Nephron (organoid): ENCODE results near the gene ADM.

Experiments used
- H3K27ac Mint-ChIP-seq, 3 experiments: 2 replicates each; pipeline ENCODE4 v1.8.0; 2020; ENCODE audit warnings: mixed read lengths in 3 of 3, mild to moderate bottlenecking in 2 of 3, moderate library complexity in 1 of 3
- H3K27me3 Mint-ChIP-seq: 2 replicates; pipeline ENCODE4 v1.8.0; 2021; ENCODE audit warnings: low read depth, mild to moderate bottlenecking, moderate library complexity, mixed read lengths
- H3K36me3 Mint-ChIP-seq: 2 replicates; pipeline ENCODE4 v1.8.0; 2020; ENCODE audit warnings: low read depth, mixed read lengths
- H3K4me1 Mint-ChIP-seq: 2 replicates; pipeline ENCODE4 v1.8.0; 2020; ENCODE audit warnings: mixed read lengths
- H3K4me3 Mint-ChIP-seq, 3 experiments: 2 replicates each; pipeline ENCODE4 v1.8.0; 2020; ENCODE audit warnings: mild to moderate bottlenecking in 3 of 3, mixed read lengths in 3 of 3, moderate library complexity in 2 of 3
- H3K9me3 Mint-ChIP-seq: 2 replicates; pipeline ENCODE4 v1.8.0; 2020; ENCODE audit warnings: mixed read lengths
- TF ChIP-seq, protein P1 (sequence below), 3 experiments: fragments of 200-600 bp; sonication (generic); IDR thresholded peaks; one replicate each; pipeline ENCODE4 v1.5.0; 2021; ENCODE audit warnings: antibody characterized with exemption in 3 of 3; ENCODE audit not compliant: unreplicated experiment in 3 of 3

Gene ADM

GRCh38 chr11:10317776-10318526 is 13.1 kb downstream of the ADM start:
- Mint-ChIP-seq H3K27me3 (no peaks in the 10 kb centered on the region), H3K27ac (peak overlapping the region; percentile 79 to 85 (median 79))
- TF ChIP-seq, protein P1, sequence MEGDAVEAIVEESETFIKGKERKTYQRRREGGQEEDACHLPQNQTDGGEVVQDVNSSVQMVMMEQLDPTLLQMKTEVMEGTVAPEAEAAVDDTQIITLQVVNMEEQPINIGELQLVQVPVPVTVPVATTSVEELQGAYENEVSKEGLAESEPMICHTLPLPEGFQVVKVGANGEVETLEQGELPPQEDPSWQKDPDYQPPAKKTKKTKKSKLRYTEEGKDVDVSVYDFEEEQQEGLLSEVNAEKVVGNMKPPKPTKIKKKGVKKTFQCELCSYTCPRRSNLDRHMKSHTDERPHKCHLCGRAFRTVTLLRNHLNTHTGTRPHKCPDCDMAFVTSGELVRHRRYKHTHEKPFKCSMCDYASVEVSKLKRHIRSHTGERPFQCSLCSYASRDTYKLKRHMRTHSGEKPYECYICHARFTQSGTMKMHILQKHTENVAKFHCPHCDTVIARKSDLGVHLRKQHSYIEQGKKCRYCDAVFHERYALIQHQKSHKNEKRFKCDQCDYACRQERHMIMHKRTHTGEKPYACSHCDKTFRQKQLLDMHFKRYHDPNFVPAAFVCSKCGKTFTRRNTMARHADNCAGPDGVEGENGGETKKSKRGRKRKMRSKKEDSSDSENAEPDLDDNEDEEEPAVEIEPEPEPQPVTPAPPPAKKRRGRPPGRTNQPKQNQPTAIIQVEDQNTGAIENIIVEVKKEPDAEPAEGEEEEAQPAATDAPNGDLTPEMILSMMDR (IDR thresholded peaks at IDR 0.05; ENCODE audit: unreplicated experiment in 3 of 3): no peak

DNA sequence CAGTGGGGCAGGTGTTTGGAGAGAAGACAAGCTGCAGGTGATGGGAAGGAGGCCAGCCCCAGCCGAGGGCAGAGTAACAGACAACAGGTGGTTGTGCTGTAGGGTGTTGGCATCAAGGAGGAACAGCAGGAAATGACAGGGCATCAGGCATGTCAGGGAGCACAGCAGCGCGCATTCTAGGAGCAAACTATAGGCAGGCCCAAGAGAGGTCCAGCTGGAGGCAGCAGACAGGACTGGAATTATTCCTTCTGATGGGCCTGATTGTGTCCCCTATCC is 13.6 kb downstream of the ADM start:
- peak overlapping the region in 2 of 3 experiments; percentile 34 to 42 for H3K27ac Mint-ChIP-seq
- TF ChIP-seq, protein P1 (IDR thresholded peaks at IDR 0.05; ENCODE audit: unreplicated experiment in 3 of 3): no peak
- no peaks in the 10 kb centered on the region for H3K36me3 Mint-ChIP-seq
- no peak overlapping the region for H3K4me3 Mint-ChIP-seq
- no peaks in the 10 kb centered on the region for H3K9me3 Mint-ChIP-seq
- no peaks in the 10 kb centered on the region for H3K27me3 Mint-ChIP-seq
- peaks cover 50% of the 10 kb centered on the region for H3K4me1 Mint-ChIP-seq

More at GRCh38 chr11:10317776-10318526, 13.1 kb downstream of the ADM start:
- H3K9me3 Mint-ChIP-seq: no peaks in the 10 kb centered on the region
- peaks cover 45% of the 10 kb centered on the region for H3K4me1 Mint-ChIP-seq
- no peaks in the 10 kb centered on the region for H3K36me3 Mint-ChIP-seq
- no peak overlapping the region for H3K4me3 Mint-ChIP-seq

DNA sequence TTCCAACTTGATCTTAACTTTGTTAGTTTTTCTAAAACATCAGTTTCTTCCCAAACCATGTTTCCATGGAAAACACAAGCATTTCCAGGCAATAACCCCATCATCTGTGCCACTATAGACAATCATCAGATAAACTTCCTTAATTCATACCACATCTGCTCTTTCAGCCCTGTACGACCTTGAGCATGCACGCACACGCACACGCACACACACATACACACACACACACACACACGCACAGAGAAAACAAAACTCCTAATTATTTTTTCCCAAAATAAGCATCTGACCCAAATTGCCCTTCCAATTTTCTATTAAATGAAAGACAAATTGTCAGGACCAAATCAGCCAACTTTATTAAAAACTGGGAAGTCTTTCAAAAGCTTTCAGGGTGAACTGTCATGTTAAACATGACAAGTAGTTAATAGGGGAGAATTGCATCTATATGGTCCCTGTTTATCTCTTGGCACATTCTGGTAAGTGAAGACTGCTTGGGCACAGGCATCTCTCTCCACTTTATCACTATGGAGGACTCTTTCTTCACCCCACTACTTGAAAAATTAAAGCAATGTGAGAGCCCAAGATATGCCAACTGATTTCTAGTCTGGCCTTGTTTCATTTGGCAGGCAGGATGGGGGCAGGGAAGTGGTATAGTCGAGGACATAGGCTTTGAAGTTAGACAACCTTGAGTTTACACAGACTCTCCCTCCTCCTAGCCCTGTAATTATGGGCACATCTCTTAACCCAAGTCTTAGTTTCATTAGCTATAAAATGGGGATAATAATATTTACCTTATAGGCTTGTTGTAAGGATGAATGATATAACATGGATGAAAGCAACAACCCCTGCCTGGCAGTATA is 15.1 kb downstream of the ADM start:
- TF ChIP-seq, protein P1 (IDR thresholded peaks at IDR 0.05; ENCODE audit: unreplicated experiment in 3 of 3): no peak
- H3K4me1 Mint-ChIP-seq: peaks cover 56% of the 10 kb centered on the region
- H3K9me3 Mint-ChIP-seq: no peaks in the 10 kb centered on the region
- H3K36me3 Mint-ChIP-seq: no peaks in the 10 kb centered on the region
- no peaks in the 10 kb centered on the region for H3K27me3 Mint-ChIP-seq
- peak overlapping the region in 2 of 3 experiments; percentile 3 to 41 for H3K27ac Mint-ChIP-seq
- no peak overlapping the region for H3K4me3 Mint-ChIP-seq

DNA sequence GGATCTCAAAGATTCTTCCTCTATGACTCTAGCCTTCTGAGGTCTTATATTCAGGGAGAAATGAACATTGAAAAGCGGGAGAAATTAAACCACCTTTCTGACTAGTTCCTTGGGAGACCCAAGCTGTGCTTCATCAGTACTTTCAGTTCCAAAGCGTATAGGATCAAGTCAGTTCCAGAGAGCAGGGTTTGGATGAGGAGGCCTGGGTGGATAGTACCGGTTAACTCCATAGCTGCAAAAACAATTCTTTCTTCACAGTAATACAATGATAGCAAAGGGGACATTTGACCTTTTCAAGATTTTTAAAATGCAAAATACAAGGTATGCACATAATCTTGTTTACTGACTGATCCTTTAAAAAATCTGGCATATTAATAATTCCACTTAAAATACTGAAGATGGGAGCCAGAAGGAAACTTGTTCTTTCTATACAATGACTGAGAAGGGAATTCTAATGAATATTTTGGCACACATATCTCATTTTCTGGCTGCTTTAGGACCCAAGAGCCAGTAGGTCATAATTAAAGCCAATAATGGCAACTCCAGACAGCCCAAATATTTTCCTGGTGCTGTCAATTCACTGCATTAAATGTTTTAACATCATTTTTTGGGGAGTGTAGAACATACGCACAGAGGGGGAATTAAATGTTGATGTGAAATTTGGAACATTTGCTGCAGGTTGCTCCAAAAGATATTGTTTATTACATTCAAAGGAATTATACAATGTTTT is 16.0 kb downstream of the ADM start:
- H3K4me1 Mint-ChIP-seq: peaks cover 64% of the 10 kb centered on the region
- H3K27me3 Mint-ChIP-seq: no peaks in the 10 kb centered on the region
- no peak overlapping the region for H3K4me3 Mint-ChIP-seq
- H3K27ac Mint-ChIP-seq: peak overlapping the region in 2 of 3 experiments; percentile 30 to 73
- no peaks in the 10 kb centered on the region for H3K36me3 Mint-ChIP-seq
- TF ChIP-seq, protein P1 (IDR thresholded peaks at IDR 0.05; ENCODE audit: unreplicated experiment in 3 of 3): no peak
- H3K9me3 Mint-ChIP-seq: no peaks in the 10 kb centered on the region

GRCh38 chr11:10322401-10322800 is 17.5 kb downstream of the ADM start:
- H3K27me3 Mint-ChIP-seq: no peaks in the 10 kb centered on the region
- peaks cover 60% of the 10 kb centered on the region for H3K4me1 Mint-ChIP-seq
- H3K9me3 Mint-ChIP-seq: no peaks in the 10 kb centered on the region
- H3K36me3 Mint-ChIP-seq: no peaks in the 10 kb centered on the region
- peak overlapping the region; percentile 41 to 70 (median 63) for H3K27ac Mint-ChIP-seq
- TF ChIP-seq, protein P1 (IDR thresholded peaks at IDR 0.05; ENCODE audit: unreplicated experiment in 3 of 3): no peak
- H3K4me3 Mint-ChIP-seq: no peak overlapping the region
